ENCODE data around the gene ARL17A. TPM values are rescaled to one million over a fixed set of nuclear protein-coding genes. Genes with fewer than 3 reads are reported as not detected.
"Not testable (repeated sequence)": the region's sequence is repeated elsewhere in the genome, so short reads cannot be mapped to it uniquely, and the experiment has no call there.

The ARL17A gene
- total RNA-seq, 1 donor from 2014 or later: 8.6 TPM

DNA sequence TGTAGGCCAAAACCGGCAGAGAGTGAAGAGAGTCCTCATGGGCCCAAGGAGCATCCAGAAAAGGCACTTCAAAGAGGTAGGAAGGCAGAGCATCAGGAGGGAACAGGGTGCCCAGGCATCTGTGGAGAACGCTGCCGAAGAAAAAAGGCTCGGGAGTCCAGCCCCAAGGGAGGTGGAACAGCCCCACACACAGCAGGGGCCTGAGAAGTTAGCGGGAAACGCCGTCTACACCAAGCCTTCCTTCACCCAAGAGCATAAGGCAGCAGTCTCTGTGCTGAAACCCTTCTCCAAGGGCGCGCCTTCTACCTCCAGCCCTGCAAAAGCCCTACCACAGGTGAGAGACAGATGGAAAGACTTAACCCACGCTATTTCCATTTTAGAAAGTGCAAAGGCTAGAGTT is 30.9 kb downstream of the ARL17A start:
- not testable (repeated sequence) for ATAC-seq

DNA sequence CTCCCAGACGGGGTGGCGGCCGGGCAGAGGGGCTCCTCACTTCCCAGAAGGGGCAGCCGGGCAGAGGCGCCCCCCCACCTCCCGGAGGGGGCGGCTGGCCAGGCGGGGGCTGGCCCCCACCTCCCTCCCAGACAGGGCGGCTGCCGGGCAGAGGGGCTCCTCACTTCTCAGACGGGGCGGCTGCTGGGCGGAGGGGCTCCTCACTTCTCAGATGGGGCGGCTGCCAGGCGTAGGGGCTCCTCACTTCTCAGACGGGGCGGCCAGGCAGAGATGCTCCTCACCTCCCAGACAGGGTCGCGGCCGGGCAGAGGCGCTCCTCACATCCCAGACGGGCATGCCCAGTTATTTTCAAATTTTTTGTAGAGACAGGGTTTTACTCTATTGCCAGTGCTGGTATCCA is 44.8 kb downstream of the ARL17A start:
- not testable (repeated sequence) for ATAC-seq

DNA sequence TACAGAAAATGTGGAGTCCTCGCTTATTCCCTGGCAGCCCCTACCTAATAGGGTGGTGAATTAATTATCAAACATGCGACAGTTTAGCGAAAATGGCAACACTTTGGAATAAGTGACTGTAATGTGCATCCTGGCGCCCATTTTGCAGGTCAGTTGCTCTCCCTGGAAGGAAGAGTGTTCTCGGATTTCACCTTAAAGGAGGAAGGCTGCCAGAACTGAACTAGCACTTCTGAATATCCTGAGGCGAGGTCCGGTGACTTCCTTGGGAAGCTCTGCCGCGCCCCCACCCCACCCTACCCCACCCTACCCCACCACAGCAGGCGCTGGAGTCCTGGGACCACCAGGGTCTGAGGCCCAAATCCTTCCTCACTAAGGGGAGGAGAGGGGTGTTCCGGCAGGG is 67.3 kb downstream of the ARL17A start, which contains the start of gene LRRC37A2:
LRRC37A2 (plus strand) TSS at position 301 of the 400 bp plus-strand sequence. CDS start 245 bp downstream, outside the sequence.
- not testable (repeated sequence) for ATAC-seq

DNA sequence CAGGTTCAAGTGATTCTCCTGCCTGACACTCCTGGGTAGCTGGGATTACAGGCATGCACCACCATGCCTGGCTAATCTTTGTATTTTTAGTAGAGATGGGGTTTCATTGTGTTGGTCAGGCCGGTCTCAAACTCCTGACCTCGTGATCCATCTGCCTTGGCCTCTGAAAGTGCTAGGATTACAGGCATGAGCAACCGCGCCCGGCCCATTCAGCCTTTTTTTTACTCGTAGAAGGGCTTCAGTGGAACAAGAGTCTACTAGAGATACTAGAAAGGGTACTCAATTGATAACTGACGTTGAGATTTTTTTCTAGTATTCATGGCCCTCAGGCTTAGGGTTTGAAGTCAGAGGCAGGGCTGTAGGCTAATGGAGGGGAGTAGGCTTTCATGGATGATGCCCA is 73.6 kb downstream of the ARL17A start:
- ATAC-seq: not testable (repeated sequence)

DNA sequence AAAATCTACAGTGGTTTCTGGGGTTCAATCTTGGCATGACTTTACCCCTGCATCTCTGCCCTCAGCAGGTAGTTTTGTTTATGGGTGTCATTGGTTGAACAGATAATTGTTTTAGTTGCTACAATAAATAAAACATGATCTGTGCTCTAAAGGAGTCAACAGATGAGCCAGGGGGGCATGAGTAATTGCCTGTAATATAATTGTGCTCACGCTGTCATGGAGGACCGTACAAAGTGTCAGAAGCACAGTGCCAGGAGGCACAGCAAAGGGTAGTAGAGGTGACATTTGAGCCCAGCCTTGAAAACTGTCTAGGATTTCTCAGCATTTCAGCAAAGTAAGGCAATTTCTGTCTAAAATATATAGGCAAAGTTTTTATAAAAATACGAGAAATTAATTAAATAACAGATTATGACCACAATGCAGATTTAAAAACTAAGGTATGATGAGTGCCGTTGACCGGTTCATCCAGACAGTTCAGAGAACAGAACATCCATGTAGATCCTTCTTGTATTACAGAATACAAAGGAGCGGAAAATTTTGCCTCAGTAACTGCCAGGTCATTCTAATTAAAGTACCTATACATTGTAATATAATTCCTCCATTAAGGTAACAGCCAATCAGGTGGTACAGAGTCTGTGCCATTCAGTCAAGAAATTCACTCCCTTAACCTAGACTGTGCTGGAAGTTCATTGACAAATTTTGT is 79.9 kb downstream of the ARL17A start:
- not testable (repeated sequence) for ATAC-seq

DNA sequence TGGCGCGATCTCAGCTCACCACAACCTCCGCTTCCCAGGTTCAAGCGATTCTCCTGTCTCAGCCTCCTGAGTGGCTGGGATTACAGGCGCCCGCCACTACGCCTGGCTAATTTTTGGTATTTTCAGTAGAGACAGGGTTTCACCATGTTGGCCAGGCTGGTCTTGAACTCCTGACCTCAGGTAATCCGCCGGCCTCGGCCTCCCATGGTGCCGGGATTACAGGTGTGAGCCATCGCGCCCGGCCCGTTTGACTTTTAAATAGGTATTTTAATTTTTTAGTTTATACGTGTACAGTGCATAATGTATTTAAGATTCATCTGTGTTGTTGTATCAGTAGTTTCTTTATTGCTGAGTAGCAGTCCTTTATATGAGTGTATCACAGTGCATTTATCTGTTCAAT is 87.5 kb downstream of the ARL17A start:
- ATAC-seq: not testable (repeated sequence)

DNA sequence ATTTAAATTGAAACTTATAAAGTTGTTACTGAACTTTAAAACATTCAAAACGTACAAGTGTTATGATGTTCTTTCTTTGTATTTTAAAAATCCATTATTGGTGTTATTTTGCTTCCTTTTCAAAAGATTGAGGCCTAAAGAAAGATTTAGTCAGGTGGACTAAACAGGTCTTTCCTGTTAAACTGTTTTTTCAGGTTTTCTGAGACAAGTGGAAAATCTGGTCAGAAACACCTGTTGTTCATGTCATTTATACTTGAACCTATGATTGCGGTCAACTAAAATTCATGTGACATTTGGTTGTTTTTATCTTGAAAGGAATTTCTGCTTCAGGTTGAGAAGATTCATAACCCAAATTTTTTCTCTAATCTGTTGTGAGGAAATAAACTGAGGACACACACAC is 98.2 kb downstream of the ARL17A start:
- peak; percentile 60 for ATAC-seq

DNA sequence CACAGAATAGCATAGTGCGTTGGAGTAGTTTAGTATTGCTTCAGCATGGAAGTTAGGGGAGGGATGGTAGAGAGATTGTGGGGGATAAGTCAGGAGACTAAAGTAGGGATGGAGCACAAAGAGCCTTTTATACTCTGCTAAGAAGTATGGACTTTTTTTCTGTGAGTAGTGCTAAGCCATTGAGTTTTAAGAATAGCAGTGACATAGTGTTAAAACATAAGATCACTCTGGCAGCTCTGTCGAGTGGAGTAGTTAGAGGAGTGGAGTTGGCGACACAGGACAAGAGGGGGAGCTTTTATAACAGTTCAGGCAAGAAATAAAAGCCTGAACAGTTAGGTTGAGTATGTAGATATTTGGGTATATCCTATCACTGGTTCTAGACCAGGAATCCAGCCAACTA is 100.7 kb downstream of the ARL17A start:
- not testable (repeated sequence) for ATAC-seq

DNA sequence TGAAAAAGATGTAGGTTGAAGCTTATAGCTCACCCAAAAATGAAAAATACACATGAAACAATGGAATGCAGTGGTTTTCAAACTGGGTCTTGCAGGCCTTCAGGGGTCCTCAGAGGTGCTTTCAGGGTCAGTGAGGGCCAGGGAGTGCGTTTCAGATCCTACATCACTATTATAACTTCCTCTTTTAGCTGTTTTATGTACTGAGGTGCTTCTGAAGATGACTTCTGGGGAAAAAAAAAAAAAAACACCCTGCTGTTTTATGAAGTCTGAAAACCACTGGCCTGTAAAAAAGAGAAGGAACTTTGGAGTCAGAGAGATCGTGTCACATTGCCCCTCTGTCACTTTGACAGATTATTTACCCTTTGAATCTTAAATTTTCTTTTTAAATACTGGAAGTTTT is 103.9 kb downstream of the ARL17A start:
- ATAC-seq: not testable (repeated sequence)

DNA sequence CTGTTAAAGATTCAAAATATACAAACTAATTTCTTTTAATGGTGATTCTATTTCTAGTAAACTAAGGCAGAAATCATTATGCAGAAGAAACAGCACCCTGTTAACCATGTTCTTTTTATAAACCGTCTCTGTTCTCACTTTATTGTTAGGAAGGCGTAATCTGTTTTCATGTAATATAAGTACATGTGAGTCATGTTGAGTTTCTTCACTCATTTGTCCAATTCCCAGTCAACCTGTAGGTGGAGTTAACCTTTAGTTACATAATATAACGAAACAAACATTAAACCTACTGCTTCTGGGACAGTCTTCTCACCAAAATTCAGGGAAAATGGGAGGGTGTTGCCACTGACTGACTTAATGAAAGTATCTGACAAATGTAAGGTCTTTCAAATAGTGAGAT is 105.0 kb downstream of the ARL17A start:
- peak; percentile 62 for ATAC-seq

DNA sequence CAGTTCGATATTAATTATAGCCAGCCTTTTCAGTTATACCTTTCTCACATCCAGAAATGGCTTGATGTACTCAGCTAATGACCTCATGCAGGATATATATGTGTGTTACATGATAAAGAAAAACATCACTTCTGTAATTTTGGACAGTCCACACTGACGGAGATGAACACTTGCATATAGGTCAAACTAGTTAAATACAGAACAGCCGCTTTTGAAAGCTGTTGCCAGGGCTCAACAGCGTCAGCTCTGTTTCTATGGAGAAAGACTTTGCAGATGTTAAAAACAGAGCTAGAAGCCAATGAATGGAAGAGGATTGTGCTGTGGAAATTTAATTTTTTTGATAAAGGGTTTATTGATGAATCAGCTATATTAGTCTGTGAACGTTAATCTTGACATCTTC is 111.9 kb downstream of the ARL17A start:
- ATAC-seq: not testable (repeated sequence)

Other genes with a start within 250 kb of the ARL17A start
- 6.6 TPM for gene ARL17B, start 217.9 kb downstream of the ARL17A start, total RNA-seq
- gene LRRC37A2, start 67.2 kb downstream of the ARL17A start, total RNA-seq: 5.0 TPM
- 41.8 TPM for gene NSF, start 11.0 kb upstream of the ARL17A start, total RNA-seq
- gene WNT3, start 239.0 kb upstream of the ARL17A start, total RNA-seq: 5.9 TPM